Panc1 (cell line): Measurements from ENCODE around the gene SUPT20H.
"Not testable (repeated sequence)": the region's sequence is repeated elsewhere in the genome, so short reads cannot be mapped to it uniquely, and the experiment has no call there.

Experiments
- POLR2AphosphoS5 ChIP-seq: IDR thresholded peaks from 2 replicates; pipeline ENCODE4 v1.6.1; 2012; ENCODE audit warnings: mild to moderate bottlenecking, low read depth, low read length, moderate library complexity
- TF ChIP-seq, protein P1 (sequence below): fragments of 450-650 bp; IDR thresholded peaks from 2 replicates; pipeline ENCODE4 v1.5.1; 2017; ENCODE audit warnings: mild to moderate bottlenecking

DNA sequence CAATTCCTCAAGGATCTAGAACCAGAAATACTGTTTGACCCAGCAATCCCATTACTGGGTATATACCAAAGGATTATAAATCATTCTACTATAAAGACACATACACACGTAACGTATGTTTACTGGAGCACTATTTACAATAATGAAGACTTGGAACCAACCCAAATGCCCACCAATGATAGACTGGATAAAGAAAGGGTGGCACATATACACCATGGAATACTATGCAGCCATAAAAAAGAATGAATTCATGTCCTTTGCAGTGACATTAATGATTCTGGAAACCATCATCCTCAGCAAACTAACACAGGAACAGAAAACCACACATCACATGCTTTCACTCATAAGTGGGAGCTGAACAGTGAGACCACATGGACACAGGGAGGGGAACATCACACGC, 6.4 kb downstream of the SUPT20H start:
- TF ChIP-seq, protein P1, sequence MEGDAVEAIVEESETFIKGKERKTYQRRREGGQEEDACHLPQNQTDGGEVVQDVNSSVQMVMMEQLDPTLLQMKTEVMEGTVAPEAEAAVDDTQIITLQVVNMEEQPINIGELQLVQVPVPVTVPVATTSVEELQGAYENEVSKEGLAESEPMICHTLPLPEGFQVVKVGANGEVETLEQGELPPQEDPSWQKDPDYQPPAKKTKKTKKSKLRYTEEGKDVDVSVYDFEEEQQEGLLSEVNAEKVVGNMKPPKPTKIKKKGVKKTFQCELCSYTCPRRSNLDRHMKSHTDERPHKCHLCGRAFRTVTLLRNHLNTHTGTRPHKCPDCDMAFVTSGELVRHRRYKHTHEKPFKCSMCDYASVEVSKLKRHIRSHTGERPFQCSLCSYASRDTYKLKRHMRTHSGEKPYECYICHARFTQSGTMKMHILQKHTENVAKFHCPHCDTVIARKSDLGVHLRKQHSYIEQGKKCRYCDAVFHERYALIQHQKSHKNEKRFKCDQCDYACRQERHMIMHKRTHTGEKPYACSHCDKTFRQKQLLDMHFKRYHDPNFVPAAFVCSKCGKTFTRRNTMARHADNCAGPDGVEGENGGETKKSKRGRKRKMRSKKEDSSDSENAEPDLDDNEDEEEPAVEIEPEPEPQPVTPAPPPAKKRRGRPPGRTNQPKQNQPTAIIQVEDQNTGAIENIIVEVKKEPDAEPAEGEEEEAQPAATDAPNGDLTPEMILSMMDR = not testable (repeated sequence)
- TF ChIP-seq POLR2AphosphoS5 = not testable (repeated sequence)
